Transverse colon (tissue), 4 donors: ENCODE results near the gene CENPS. TPM values are rescaled to one million over a fixed set of nuclear protein-coding genes. Genes with fewer than 3 reads are reported as not detected.

Experiments
- DNase-seq: peaks from one replicate; pipeline ENCODE4 v3.0.0-alpha.2; 2019
- H3K27ac ChIP-seq, 4 donors: fragments of 200-600 bp; sonication (generic); 2 replicates each; pipeline ENCODE4 v1.5.1; 2016 to 2018; ENCODE audit warnings: inconsistent platforms in 4 of 4
- H3K27me3 ChIP-seq: fragments of 200-600 bp; sonication (generic); 2 replicates; pipeline ENCODE4 v1.5.1; 2017; ENCODE audit warnings: inconsistent platforms
- H3K36me3 ChIP-seq, 4 donors: fragments of 200-600 bp; sonication (generic); 2 replicates each; pipeline ENCODE4 v1.5.1; 2017 to 2019; ENCODE audit warnings: inconsistent platforms in 4 of 4
- H3K4me1 ChIP-seq, 4 donors: fragments of 200-600 bp; sonication (generic); 2 replicates each; pipeline ENCODE4 v1.5.1; 2017 to 2020; ENCODE audit warnings: inconsistent platforms in 4 of 4
- H3K4me3 ChIP-seq, 4 donors: fragments of 200-600 bp; sonication (generic); 1 replicate in 1 of 4; 2 replicates in 3 of 4; pipeline versions ENCODE4 v1.5.1 to v1.6.1; 2017 to 2019; ENCODE audit warnings: inconsistent platforms in 4 of 4
- H3K9me3 ChIP-seq, 2 donors: fragments of 200-600 bp; sonication (generic); 2 replicates each; pipeline ENCODE4 v1.5.1; 2017 to 2019; ENCODE audit warnings: inconsistent platforms in 2 of 2
- CTCF ChIP-seq, 5 experiments: fragments of 200-600 bp in 3 of 5; fragments of 450-650 bp in 2 of 5; sonication (generic) in 3 of 5; IDR thresholded peaks; 1 replicate in 2 of 5; 2 replicates in 3 of 5; pipeline ENCODE4 v1.5.1; 2016 to 2017; ENCODE audit warnings: antibody characterized with exemption in 5 of 5, inconsistent platforms in 3 of 5, mild to moderate bottlenecking in 2 of 5, moderate library complexity in 1 of 5
- EP300 ChIP-seq: sonication (generic); formaldehyde crosslinking; IDR thresholded peaks from one replicate; pipeline ENCODE4 v1.6.1; 2017; ENCODE audit warnings: antibody characterized with exemption, low read depth
- POLR2A ChIP-seq: fragments of 450-650 bp; IDR thresholded peaks from one replicate; pipeline ENCODE4 v1.6.1; 2016; ENCODE audit warnings: antibody characterized with exemption, mild to moderate bottlenecking, moderate library complexity
- POLR2AphosphoS5 ChIP-seq, 3 donors: sonication (generic); formaldehyde crosslinking; IDR thresholded peaks; one replicate each; pipeline ENCODE4 v1.6.1; 2016; ENCODE audit warnings: antibody characterized with exemption in 3 of 3
- WGBS, 2 donors: methylation state at CpG; one replicate each; pipeline ENCODE4 v1.1.5; 2018; ENCODE audit warnings: low coverage in 1 of 2; 5-methylcytosine and 5-hydroxymethylcytosine counted together
- in situ Hi-C, 4 donors: fragments of 200-750 bp; cut with MboI; loops; one replicate each; pipeline versions ENCODE4 v1.15.0 to v1.15.1; 2017; ENCODE audit warnings: low sequenced_read_pairs in 3 of 4, low pct_ligation_motif_present in 1 of 4, low pct_unique_long_range_greater_than_20kb in 1 of 4
- intact Hi-C: fragments of 100-400 bp; cut with DNase I; formaldehyde crosslinking; loops from one replicate; pipeline ENCODE4 v1.15.1; 2023; ENCODE audit warnings: low total_unique reads
- total RNA-seq, 4 donors: library from RNA; depleted of rRNA; stranded (reverse); fragments of >200 nt; gene quantifications; one replicate each; pipeline ENCODE4 v1.1.0, GENCODE V29; 2016

Gene CENPS
- total RNA-seq, 4 donors from 2014 or later: 6.8 to 8.2 TPM; not detected in 2

GRCh38 chr1:10489291-10490055 is 59.2 kb downstream of the CENPS start:
- whole genome bisulfite sequencing, 2 donors: 25 to 27% methylated on average over 2 to 4 of the region's 4 CpGs
- no peaks in the 10 kb centered on the region for H3K27me3 ChIP-seq
- intact Hi-C loops (no loop called here), in situ Hi-C loops (loop anchor here in 1 of 4 donors (10.0 kb wide), 1 partner anchor 55 kb away; the partner anchor contains the start of gene CENPS)
- DNase-seq: no peak
- no peaks in the 10 kb centered on the region for H3K9me3 ChIP-seq
- TF ChIP-seq POLR2A (no peak), CTCF (IDR thresholded peaks at IDR 0.05) (no peak), POLR2AphosphoS5 (IDR thresholded peaks at IDR 0.05) (no peak), EP300 (no peak)
- H3K4me3 ChIP-seq: no peak overlapping the region
- no peak overlapping the region for H3K27ac ChIP-seq
- H3K4me1 ChIP-seq: peaks cover 0 to 19% (median 10%) of the 10 kb centered on the region in 4 donors
- H3K36me3 ChIP-seq: no peaks in the 10 kb centered on the region

DNA sequence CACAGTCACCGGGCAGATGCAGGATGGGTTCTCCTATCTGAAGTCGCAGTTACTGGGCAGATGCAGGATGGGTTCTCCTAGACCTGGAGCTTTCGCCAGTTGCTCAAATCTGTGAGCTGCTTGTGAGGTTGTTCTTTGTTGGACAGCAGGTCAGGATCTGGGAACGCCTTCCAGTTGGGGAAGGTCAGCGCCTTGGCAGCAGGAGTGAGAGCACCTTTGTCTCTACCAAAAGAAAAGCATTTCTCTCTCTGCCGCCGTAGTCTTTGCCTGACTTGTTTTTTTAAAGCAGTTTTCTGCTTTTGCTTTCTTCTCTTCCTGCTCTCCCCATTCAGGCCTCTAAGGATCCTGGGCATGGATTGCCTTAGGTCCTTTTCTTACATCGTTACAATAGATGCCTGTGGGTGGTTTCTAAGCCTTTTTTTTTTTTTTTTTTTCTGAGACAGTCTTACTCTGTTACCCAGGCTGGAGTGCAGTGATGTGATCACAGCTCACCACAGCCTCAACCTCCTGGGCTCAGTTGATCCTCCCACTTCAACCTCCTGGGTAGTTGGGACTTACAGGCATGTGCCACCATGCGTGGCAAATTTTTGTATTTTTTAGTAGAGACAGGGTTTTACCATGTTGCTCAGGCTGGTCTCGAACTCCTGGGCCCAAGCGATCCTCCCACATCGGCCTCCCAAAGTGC is 60.2 kb downstream of the CENPS start:
- DNase-seq: no peak
- no peak overlapping the region for H3K4me3 ChIP-seq
- H3K9me3 ChIP-seq: no peaks in the 10 kb centered on the region
- H3K27ac ChIP-seq: no peak overlapping the region
- no peaks in the 10 kb centered on the region for H3K27me3 ChIP-seq
- intact Hi-C loops (no loop called here), in situ Hi-C loops (loop anchor here in 1 of 4 donors (10.0 kb wide), 1 partner anchor 56 kb away; the partner anchor contains the start of gene CENPS)
- TF ChIP-seq POLR2A (no peak), EP300 (no peak), CTCF (IDR thresholded peaks at IDR 0.05) (no peak), POLR2AphosphoS5 (IDR thresholded peaks at IDR 0.05) (no peak)
- WGBS, 2 donors: 81 to 85% methylated on average over 6 to 12 of the region's 12 CpGs
- H3K4me1 ChIP-seq: peaks cover 0 to 28% (median 20%) of the 10 kb centered on the region in 4 donors
- H3K36me3 ChIP-seq: no peaks in the 10 kb centered on the region

Other genes starting within 250 kb of the CENPS start
- gene KIF1B, start 219.9 kb upstream of the CENPS start, total RNA-seq: 10 to 100 TPM; 50.9 to 87.9 (median 71.4) TPM
- gene PGD, start 31.4 kb upstream of the CENPS start, total RNA-seq: 10 to 100 TPM; 15.7 to 73.0 (median 66.1) TPM
- 1 to 10 TPM in 3 of 4 donors, not detected in 1; 1.1 to 6.4 (median 2.6) TPM for gene CORT, start 19.6 kb downstream of the CENPS start, total RNA-seq
- gene DFFA, start 42.1 kb downstream of the CENPS start, total RNA-seq: 10 to 100 TPM in 3 of 4 donors, 1 to 10 TPM in 1; 7.5 to 31.6 (median 17.1) TPM
- gene PEX14, start 44.5 kb downstream of the CENPS start, total RNA-seq: 10 to 100 TPM in 3 of 4 donors, 1 to 10 TPM in 1; 2.4 to 16.5 (median 12.6) TPM